Stomach (tissue), 4 donors: ENCODE results near the gene TECR.

Experiments
- CTCF ChIP-seq, 7 experiments: fragments of 450-650 bp in 4 of 7; fragments of 200-600 bp in 3 of 7; sonication (generic) in 3 of 7; IDR thresholded peaks; one replicate each; pipeline ENCODE4 v1.5.1; 2016 to 2019; ENCODE audit warnings: antibody characterized with exemption in 7 of 7, control low read depth in 2 of 7, mild to moderate bottlenecking in 1 of 7
- EP300 ChIP-seq: sonication (generic); formaldehyde crosslinking; IDR thresholded peaks from one replicate; pipeline ENCODE4 v1.6.1; 2017; ENCODE audit warnings: antibody characterized with exemption
- POLR2A ChIP-seq, 4 donors: fragments of 450-650 bp; IDR thresholded peaks; one replicate each; pipeline ENCODE4 v1.6.1; 2016; ENCODE audit warnings: antibody characterized with exemption in 4 of 4, control low read depth in 2 of 4, mild to moderate bottlenecking in 1 of 4, moderate library complexity in 1 of 4
- POLR2AphosphoS5 ChIP-seq, 3 donors: sonication (generic); formaldehyde crosslinking; IDR thresholded peaks; one replicate each; pipeline ENCODE4 v1.6.1; 2016; ENCODE audit warnings: antibody characterized with exemption in 3 of 3

GRCh38 chr19:14487370-14488125, 41.8 kb upstream of the TECR start:
- TF ChIP-seq CTCF (IDR thresholded peaks at IDR 0.05) (no peak), POLR2A (IDR thresholded peaks at IDR 0.05) (no peak), EP300 (no peak), POLR2AphosphoS5 (IDR thresholded peaks at IDR 0.05) (no peak)
